ENCODE data around the gene DLG2. TPM values are rescaled to one million over a fixed set of nuclear protein-coding genes. Genes with fewer than 3 reads are reported as not detected.

The DLG2 gene
- total and polyA plus RNA-seq, 2 of the 8 experiments (the other 6 are each of a cell fraction or from before 2014, with no cell fraction given): 1.7 to 14.3 TPM

DNA sequence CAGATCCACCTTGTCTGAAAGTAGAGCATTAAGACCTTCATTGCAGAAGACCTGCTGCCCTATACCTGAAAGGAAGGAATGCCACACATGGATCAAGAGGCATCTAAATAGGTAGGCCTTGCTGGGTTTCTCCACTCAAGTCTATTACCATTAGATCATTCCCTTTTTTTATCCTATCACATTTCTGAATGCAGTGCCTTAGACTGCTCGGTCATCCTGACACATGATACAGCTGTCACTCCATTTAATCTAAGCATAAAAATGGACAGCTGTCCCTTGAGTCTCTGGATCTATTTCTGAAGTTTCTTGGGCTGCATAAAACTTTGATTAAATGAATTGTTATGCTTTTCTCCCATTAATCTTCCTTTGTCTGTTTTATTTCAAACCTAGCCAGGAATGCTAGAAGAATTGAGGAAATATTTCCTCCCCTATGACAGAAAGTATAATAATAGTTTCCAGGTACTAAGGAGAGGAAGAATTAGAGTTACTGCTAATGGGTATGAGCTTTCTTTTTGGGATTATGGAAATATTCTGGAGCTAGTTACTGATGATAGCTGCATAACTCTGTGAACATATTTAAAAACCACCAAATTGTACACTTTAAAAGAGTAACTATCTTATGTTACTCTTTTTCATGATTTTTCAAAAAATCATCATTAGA lies 88.0 kb downstream of the DLG2 start:
- Histone ChIP-seq H2BK15ac (ENCODE audit: low read length) (no peak overlapping the region), H3K27ac (ENCODE audit: low read depth, low read length) (no peak overlapping the region)
- CTCF ChIA-PET (ENCODE audit: partially characterized antibody): interaction anchor here (0.6 to 1.6 kb wide), 3 partner anchors 9 to 66 kb away, joined by 3 to 5 read pairs (median 4); no protein-coding TSS in a partner anchor
- TF ChIP-seq TCF12 (IDR thresholded peaks at IDR 0.05; ENCODE audit: low read depth, low read length): no peak
- TF ChIP-seq SIRT6 (IDR thresholded peaks at IDR 0.05; ENCODE audit: low read length): no peak
- TF ChIP-seq EZH2 (IDR thresholded peaks at IDR 0.05; ENCODE audit: low read depth, low read length, severe bottlenecking): no peak
- no peak for TF ChIP-seq POLR2AphosphoS5 (IDR thresholded peaks at IDR 0.05; ENCODE audit: low read depth, low read length)
- no peak for TF ChIP-seq RAD21 (IDR thresholded peaks at IDR 0.05 in 1 of 2, conservative IDR thresholded peaks at IDR 0.05 in 1 of 2; ENCODE audit: low read depth in 2 of 2, low read length in 2 of 2)
- no peak for TF ChIP-seq CREB1 (IDR thresholded peaks at IDR 0.05)
- no peak for TF ChIP-seq POLR2A (IDR thresholded peaks at IDR 0.05; ENCODE audit: control extremely low read depth in 1 of 2, low read depth in 2 of 2, low read length in 2 of 2)
- TF ChIP-seq KDM5A (IDR thresholded peaks at IDR 0.05; ENCODE audit: low read length): no peak
- TF ChIP-seq SIN3A (conservative IDR thresholded peaks at IDR 0.05 in 1 of 2, IDR thresholded peaks at IDR 0.05 in 1 of 2; ENCODE audit: low read depth in 1 of 2, low read length in 2 of 2): no peak
- no peak for TF ChIP-seq TBP (IDR thresholded peaks at IDR 0.05; ENCODE audit: low read depth, low read length)
- TF ChIP-seq PHF8 (conservative IDR thresholded peaks at IDR 0.05; ENCODE audit: low read depth, low read length): no peak
- TF ChIP-seq RXRA (IDR thresholded peaks at IDR 0.05; ENCODE audit: insufficient read depth, low read depth, low read length): no peak
- TF ChIP-seq RNF2 (IDR thresholded peaks at IDR 0.05; ENCODE audit: borderline replicate concordance, low read depth, low read length, missing control alignments, poor library complexity, severe bottlenecking): no peak

More for the DNA sequence above, 88.0 kb downstream of the DLG2 start:
- H4K5ac ChIP-seq (ENCODE audit: insufficient read length, low read depth, low read length): no peak overlapping the region
- H3K79me2 ChIP-seq (ENCODE audit: control insufficient read depth in 1 of 2, insufficient read depth in 2 of 2, low read length in 2 of 2): no peaks in the 10 kb centered on the region
- no peaks in the 10 kb centered on the region for H4K20me1 ChIP-seq (replicated peaks in 1 of 2; ENCODE audit: control insufficient read depth in 1 of 2, insufficient read depth in 2 of 2, low read length in 2 of 2)
- H3K18ac ChIP-seq (ENCODE audit: extremely low read depth, low read length): no peak overlapping the region
- no peak overlapping the region for H2AFZ ChIP-seq (ENCODE audit: low read length)
- no peaks in the 10 kb centered on the region for H3K27me3 ChIP-seq (replicated peaks in 1 of 4; ENCODE audit: control insufficient read depth in 3 of 4, extremely low read depth in 1 of 4, insufficient read depth in 3 of 4, low read length in 3 of 4)
- WGBS, 2 experiments (ENCODE audit: extremely low coverage in 1 of 2, insufficient coverage in 1 of 2, insufficient read length in 1 of 2, insufficient replicate concordance in 2 of 2, low coverage in 1 of 2, low lambda C conversion rate in 2 of 2, missing lambda C conversion rate in 1 of 2): 92% methylated on average over 1 of the region's 1 CpG; no CpG with 5 or more reads in 1 of the 2 experiments
- no peak overlapping the region for H2AK5ac ChIP-seq (ENCODE audit: low read depth, low read length)
- H2BK120ac ChIP-seq (replicated peaks; ENCODE audit: low read depth, low read length): no peak overlapping the region
- no peak overlapping the region for H3K4me3 ChIP-seq (ENCODE audit: extremely low read depth in 1 of 4, insufficient read depth in 2 of 4, low read depth in 3 of 4, low read length in 4 of 4)
- no peak overlapping the region; the same call in 1 of the 2 replicates for H2BK20ac ChIP-seq (ENCODE audit: low read length)
- no peaks in the 10 kb centered on the region for H3K23me2 ChIP-seq (ENCODE audit: low read depth, low read length)
- no peak overlapping the region for H2BK5ac ChIP-seq (ENCODE audit: low read depth, low read length)
- H3K23ac ChIP-seq (ENCODE audit: insufficient read length): no peak overlapping the region
- H3K56ac ChIP-seq (replicated peaks; ENCODE audit: insufficient read length, low read depth, low read length): no peak overlapping the region
- peaks cover 0 to 12% (median 7%) of the 10 kb centered on the region in 4 experiments; a peak in 6 of 7 replicates for H3K4me1 ChIP-seq (replicated peaks in 1 of 4; ENCODE audit: control insufficient read depth in 3 of 4, insufficient read depth in 4 of 4, low read length in 3 of 4)
- no peak overlapping the region for H3K9ac ChIP-seq (replicated peaks in 1 of 4; ENCODE audit: extremely low read depth in 1 of 4, low read depth in 3 of 4, low read length in 3 of 4)
- no peak overlapping the region for H4K91ac ChIP-seq (replicated peaks; ENCODE audit: insufficient read length, low read length)
- H4K8ac ChIP-seq (ENCODE audit: extremely low read depth, insufficient read depth, low read length): no peak overlapping the region
- no peak overlapping the region for H3K14ac ChIP-seq (ENCODE audit: insufficient read length)
- POLR2A ChIA-PET (ENCODE audit: partially characterized antibody): interaction anchor here (1.1 kb wide), 1 partner anchor 69 kb away, joined by 3 read pairs; no protein-coding TSS in a partner anchor
- no peaks in the 10 kb centered on the region for H3K79me1 ChIP-seq (ENCODE audit: low read depth, low read length)
- no peaks in the 10 kb centered on the region; a peak in 1 of 8 replicates for H3K36me3 ChIP-seq (ENCODE audit: control insufficient read depth in 2 of 4, insufficient read depth in 4 of 4, low read length in 3 of 4)
- no peak overlapping the region for H3K4me2 ChIP-seq (ENCODE audit: insufficient read depth in 1 of 2, low read depth in 2 of 2, low read length in 2 of 2)
- H3K9me3 ChIP-seq (ENCODE audit: insufficient read depth in 2 of 2, low read depth in 1 of 2, low read length in 1 of 2): peaks cover 3 to 6% of the 10 kb centered on the region in 2 experiments; a peak in 3 of 4 replicates
- no peak for FAIRE-seq
- H3K4ac ChIP-seq (replicated peaks; ENCODE audit: insufficient read length, low read depth, low read length): no peak overlapping the region
- DNase-seq (ENCODE audit: low read depth in 1 of 2, low spot score in 2 of 2): no peak
- no peak overlapping the region for H2BK12ac ChIP-seq (ENCODE audit: low read depth, low read length)
